ENCODE results near the gene KRTAP17-1. TPM values are rescaled to one million over a fixed set of nuclear protein-coding genes. Genes with fewer than 3 reads are reported as not detected.
A peak's percentile ranks its signal among the peaks of the same experiment; 100 is the strongest.

KRTAP17-1 gene
- total and polyA plus RNA-seq, 2 of the 4 experiments (the other 2 are of a cell fraction): not detected

GRCh38 chr17:41352597-41353366 lies 37.3 kb upstream of the KRTAP17-1 start:
- H4K20me1 ChIP-seq (ENCODE audit: insufficient read depth, low read length): no peaks in the 10 kb centered on the region
- peaks cover 5% of the 10 kb centered on the region for H3K9me3 ChIP-seq (ENCODE audit: control insufficient read depth, insufficient read depth, low read length)
- no peak overlapping the region for H4K8ac ChIP-seq (ENCODE audit: low read depth in 2 of 2, low read length in 2 of 2)
- no peaks in the 10 kb centered on the region for H3K36me3 ChIP-seq (ENCODE audit: control insufficient read depth, insufficient read depth, low read length)
- no peak overlapping the region for H2AK5ac ChIP-seq (ENCODE audit: low read depth, low read length)
- H3K9me1 ChIP-seq (ENCODE audit: insufficient read depth, low read length): no peaks in the 10 kb centered on the region; the same call in 1 of the 2 replicates
- no peaks in the 10 kb centered on the region for H3K79me1 ChIP-seq (ENCODE audit: low read depth in 1 of 2, low read length in 2 of 2)
- H3K27me3 ChIP-seq (ENCODE audit: control insufficient read depth, insufficient read depth, low read length): peaks cover 7% of the 10 kb centered on the region; the same call in 1 of the 2 replicates
- DNase-seq (peak; percentile 5), ATAC-seq (ENCODE audit: low read depth) (0 out of 2 replicates have a peak, but pooled peaks have one; percentile 21)
- H2BK5ac ChIP-seq (ENCODE audit: low read depth, low read length, poor library complexity, severe bottlenecking): no peak overlapping the region
- no peak overlapping the region for H3K23ac ChIP-seq (ENCODE audit: low read depth, low read length)
- H4K91ac ChIP-seq (ENCODE audit: insufficient read depth, low read depth, low read length): no peak overlapping the region
- H2BK120ac ChIP-seq (ENCODE audit: low read depth, low read length): no peak overlapping the region
- no peak overlapping the region for H3K18ac ChIP-seq (ENCODE audit: low read depth, low read length)
- no peak overlapping the region for H4K5ac ChIP-seq (ENCODE audit: low read depth, low read length)
- ChIA-PET POLR2A (ENCODE audit: unreplicated experiment) (no interaction called here), CTCF (no interaction called here)
- no peak overlapping the region for H2AFZ ChIP-seq (replicated peaks; ENCODE audit: low read length, poor library complexity)
- H2BK15ac ChIP-seq (ENCODE audit: low read depth, low read length): no peak overlapping the region
- no peak overlapping the region for H3K4ac ChIP-seq (ENCODE audit: low read depth, low read length)
- H3K9ac ChIP-seq (ENCODE audit: low read depth, low read length): no peak overlapping the region
- in situ Hi-C loops (cut with MboI; ENCODE audit: low sequenced_read_pairs): no loop called here
- H3K56ac ChIP-seq (ENCODE audit: extremely low read depth, insufficient read depth, low read length): no peak overlapping the region
- H3K27ac ChIP-seq (ENCODE audit: insufficient read depth, low read length): no peak overlapping the region
- no peak overlapping the region for H3K4me3 ChIP-seq (ENCODE audit: insufficient read depth, low read depth, low read length)
- H3K14ac ChIP-seq (replicated peaks; ENCODE audit: low read depth, low read length): no peak overlapping the region
- no TSS peak for BruUV-seq (replicated peaks)
- dilution Hi-C loops (cut with HindIII; ENCODE audit: low sequenced_read_pairs, unreplicated experiment): no loop called here
- intact Hi-C loops (cut with micrococcal nuclease): no loop called here
- H3K4me1 ChIP-seq (ENCODE audit: control insufficient read depth, insufficient read depth, low read length): peaks cover 2% of the 10 kb centered on the region
- no peak overlapping the region for H2BK20ac ChIP-seq (ENCODE audit: low read depth, low read length)
- H3K4me2 ChIP-seq (ENCODE audit: low read depth, low read length): no peak overlapping the region
- H2AK9ac ChIP-seq (replicated peaks; ENCODE audit: low read depth, low read length, poor library complexity): no peak overlapping the region
- no CpG with 5 or more reads among the region's 7 CpGs for WGBS, 2 experiments (ENCODE audit: extremely low coverage in 2 of 2, insufficient read length in 1 of 2)
- TF ChIP-seq RAD21 (IDR thresholded peaks at IDR 0.05; ENCODE audit: low read length): no peak
- TF ChIP-seq MAFK (IDR thresholded peaks at IDR 0.05; ENCODE audit: low read depth, low read length): no peak
- TF ChIP-seq CEBPB (IDR thresholded peaks at IDR 0.05; ENCODE audit: low read depth, low read length): no peak
- TF ChIP-seq SMC3 (IDR thresholded peaks at IDR 0.05; ENCODE audit: low read depth, low read length): no peak
- TF ChIP-seq CHD1 (IDR thresholded peaks at IDR 0.05; ENCODE audit: low read depth, low read length): no peak
- TF ChIP-seq ELK1 (IDR thresholded peaks at IDR 0.05; ENCODE audit: borderline replicate concordance, low read depth, low read length): no peak
- no peak for TF ChIP-seq FOS (IDR thresholded peaks at IDR 0.05; ENCODE audit: low read depth, low read length)
- no peak for TF ChIP-seq NFE2L2 (IDR thresholded peaks at IDR 0.05; ENCODE audit: low read depth, low read length)
- TF ChIP-seq POLR2A (IDR thresholded peaks at IDR 0.05; ENCODE audit: low read depth, low read length): no peak
- no peak for TF ChIP-seq MXI1 (IDR thresholded peaks at IDR 0.05; ENCODE audit: borderline replicate concordance, low read depth, low read length)
- TF ChIP-seq BHLHE40 (IDR thresholded peaks at IDR 0.05; ENCODE audit: low read depth, low read length): no peak
